GM21526 (cell line): ENCODE data around the gene CCL26.
"Not testable (repeated sequence)": the region's sequence is repeated elsewhere in the genome, so short reads cannot be mapped to it uniquely, and the experiment has no call there.

Experiments
- ATAC-seq: cut with Tn5 transposase; IDR thresholded peaks from one replicate; pipeline ENCODE4 v1.9.1; 2021; ENCODE audit warnings: moderate library complexity; ENCODE audit not compliant: unreplicated experiment, low FRiP score

Gene CCL26

DNA sequence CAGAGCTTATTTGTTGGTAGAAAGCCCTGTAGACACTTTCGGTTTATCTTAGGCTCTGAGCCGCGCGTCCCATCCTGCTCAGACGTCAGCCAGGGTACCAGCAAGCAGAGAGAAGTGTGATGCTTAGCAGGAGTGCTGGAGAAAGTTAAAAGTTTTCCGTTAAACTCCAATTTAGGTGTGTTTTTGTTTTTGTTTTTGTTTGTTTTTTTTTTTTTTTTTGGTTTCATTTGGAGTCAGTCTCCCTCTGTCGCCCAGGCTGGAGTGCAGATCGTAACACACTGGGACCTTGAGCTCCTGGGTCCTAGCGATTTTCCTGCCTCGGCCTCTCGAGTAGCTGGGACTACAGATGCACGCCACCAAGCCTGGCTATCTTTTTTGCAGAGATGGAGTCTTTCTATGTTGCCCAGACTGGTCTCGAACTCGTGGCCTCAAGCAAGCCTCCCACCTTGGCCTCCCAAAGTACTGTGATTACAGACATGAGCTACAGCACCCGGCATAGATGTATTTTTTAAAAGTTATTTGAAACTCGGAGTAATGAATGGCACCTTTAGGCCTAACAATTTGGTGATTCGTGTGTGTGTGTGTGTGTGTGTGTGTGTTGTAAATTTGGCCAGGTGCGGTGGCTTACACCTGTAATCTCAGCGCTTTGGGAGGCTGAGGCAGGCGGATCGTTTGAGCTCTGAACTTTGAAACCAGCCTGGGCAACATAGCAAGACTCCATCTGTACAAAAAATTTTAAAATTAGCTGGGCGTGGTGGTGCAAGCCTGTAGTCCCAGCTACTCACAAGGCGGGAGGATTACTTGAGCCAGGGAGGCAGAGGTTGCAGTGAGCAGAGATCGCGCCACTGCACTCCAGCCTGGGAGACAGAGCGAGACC is 32.0 kb downstream of the CCL26 start:
- ATAC-seq, result peak; percentile 23

DNA sequence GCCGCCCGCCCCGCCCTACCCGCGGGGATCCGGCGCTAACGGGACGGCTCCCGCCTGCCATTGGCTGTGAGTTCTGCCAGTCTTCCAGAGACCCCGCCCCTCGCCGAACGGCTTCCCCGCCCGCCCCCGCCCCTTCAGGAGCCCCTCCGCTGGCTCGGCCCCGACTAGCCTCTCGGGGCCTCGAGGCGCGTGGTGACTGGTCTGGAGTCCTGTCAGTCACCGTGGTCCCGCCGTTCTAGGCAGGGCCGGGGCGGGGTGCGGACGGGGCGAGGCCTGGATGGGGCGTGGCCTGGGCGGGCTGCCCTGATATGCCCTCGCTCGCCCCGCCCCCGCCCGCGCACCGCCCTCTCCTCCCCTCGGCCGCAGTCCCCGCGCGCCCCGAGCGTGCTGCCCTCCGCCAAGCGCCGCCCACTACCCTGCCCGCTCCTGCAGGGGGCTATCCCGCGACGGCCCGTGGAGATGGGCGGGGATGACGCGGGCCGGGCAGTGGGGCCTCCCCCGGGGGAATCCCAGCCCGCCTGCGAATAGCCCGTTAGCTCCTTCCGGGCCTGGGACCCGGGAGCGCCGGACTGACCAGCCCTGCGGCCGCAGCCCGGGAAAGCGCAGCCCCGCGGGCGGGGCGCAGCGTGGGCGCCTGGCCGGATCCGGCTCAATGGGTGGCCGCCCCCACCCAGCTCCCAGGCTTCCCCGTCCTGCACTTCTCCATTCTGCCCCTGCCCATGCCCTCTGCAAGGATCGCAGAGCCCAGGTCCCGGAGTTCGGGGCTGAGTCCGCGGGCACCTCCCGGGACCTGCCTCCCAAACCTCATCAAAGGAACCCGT is 32.8 kb downstream of the CCL26 start:
- ATAC-seq, result peak; percentile 91

DNA sequence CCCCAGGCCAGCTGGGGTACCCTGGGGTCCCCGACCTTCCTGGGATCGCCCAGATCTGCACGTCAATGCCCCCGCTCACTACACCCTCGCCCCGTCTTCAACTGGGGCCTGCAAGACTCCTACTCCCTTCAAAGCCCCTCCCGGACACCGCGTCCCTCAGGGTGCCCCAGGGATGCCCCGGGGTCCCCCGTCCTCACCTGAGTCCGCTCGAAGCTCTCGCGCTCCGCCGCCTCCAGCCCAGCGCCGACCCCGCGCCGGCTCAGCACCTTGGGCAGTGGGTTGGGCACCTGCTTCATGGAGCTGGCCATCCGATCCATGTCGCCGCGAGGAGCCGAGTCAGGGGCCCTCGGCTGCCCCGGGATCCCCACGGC is 33.4 kb downstream of the CCL26 start, which contains the start of gene HIP1:
Gene HIP1, minus strand, starts transcription at position 338 of the 371 bp plus-strand sequence. Its CDS starts 21 bp downstream, at position 317.
- ATAC-seq, result no peak

DNA sequence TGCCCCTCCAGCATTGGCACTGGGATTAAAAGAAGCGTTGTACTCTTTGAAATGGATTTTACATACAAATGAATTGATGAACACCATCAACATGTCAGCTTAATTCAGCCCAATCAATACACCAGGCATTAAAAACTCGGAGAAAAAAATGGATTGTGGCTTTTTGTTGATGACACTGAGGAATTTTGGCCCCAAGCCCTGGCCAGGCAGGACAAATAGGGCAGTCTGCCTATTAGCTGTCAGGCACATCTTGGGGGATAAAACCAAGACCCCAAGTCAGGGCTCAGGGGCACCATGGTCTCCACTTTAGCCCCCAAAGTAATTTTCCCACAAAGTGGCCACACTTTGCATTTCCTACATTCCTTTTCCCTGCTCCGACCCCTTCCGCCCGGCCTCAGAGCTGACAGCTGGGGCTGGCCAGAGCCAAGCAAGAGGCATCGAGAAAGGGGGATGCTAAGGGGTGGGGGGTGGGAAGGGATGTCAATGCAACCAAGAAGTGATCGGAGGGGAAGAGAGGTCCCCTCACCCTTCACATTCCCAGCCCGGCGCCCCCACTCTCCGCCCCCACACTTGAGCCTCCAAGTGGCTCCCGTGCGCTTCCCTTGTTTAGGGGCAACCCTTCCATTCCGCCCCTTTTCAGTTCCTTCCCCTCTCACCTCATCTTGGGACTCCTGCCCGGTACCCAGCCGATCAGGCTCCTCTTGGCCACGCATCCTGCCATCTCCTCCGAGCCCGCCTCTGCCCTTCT is 34.0 kb downstream of the CCL26 start:
- ATAC-seq, result no peak

DNA sequence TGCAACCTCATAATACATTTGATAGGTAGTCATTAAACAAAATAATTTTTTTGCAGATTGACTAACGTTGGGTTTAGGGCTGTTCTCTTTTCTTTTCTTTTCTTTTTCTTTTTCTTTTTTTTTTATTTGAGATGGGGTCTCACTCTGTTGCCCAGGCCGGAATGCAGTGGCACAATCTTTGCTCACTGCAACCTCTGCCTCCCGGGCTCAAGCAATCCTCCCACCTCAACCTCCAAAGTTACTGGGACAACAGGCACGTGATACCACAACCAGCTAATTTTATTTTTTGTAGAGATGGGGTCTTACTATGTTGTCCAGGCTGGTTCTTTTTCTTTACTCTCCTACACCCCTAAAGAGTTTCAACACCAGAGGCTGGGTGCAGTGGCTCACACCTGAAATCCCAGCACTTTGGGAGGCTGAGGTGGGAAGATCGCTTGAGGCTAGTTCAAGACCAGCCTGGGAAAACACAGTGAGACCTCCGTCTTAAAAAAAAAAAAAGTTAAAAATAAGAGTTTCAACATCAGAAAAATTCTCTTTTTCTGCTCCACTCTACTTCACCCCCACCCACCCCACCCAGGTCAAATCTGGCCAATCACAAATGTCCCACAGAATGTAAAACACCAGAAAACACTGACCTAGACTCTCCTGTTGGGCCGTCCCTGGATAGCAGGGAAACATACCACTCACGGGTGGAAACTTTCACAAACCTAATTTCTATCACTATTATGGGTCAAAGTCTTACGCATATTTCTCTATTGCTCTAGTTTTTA is 36.2 kb downstream of the CCL26 start:
- no peak for ATAC-seq

DNA sequence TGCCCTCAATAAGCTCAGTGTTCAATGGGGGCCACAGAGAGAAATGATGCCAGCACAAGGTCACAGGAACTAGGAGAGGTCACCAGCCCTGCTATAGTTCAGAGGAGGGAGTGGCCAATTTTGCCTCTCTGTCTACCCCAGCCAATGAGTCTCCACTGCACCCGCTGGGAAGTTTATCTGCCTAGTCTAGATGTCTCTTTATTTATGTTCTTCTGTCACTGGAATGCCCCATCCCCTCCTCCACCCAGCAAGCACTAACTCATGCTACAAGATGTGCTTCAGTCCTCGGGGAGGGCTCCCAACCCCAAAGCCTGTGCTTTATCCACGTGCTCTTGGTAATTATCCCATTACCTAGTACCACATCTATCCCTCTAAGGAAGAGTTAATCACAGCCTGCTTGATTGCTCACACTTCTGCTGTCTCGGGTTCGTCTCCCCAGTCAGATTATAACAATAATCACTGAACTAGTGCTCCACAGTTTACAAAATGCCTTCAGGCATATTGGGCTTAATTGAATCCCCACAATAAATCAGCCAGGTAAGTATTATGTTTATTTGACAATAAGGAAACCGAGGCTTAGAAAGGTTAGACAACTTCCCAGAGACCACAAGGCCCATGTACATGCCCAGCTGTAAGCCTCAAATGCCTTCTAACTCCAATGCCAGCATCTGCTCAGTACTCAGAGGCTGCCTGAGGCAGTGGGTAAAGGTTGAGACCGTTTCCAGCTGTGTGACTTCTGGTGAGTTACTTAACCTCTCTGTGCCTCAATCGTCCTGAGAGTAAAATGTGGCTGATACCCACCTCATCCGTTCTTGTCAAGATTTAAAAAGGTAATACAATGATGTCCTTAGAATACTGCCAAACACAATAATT is 37.2 kb downstream of the CCL26 start:
- no peak for ATAC-seq

DNA sequence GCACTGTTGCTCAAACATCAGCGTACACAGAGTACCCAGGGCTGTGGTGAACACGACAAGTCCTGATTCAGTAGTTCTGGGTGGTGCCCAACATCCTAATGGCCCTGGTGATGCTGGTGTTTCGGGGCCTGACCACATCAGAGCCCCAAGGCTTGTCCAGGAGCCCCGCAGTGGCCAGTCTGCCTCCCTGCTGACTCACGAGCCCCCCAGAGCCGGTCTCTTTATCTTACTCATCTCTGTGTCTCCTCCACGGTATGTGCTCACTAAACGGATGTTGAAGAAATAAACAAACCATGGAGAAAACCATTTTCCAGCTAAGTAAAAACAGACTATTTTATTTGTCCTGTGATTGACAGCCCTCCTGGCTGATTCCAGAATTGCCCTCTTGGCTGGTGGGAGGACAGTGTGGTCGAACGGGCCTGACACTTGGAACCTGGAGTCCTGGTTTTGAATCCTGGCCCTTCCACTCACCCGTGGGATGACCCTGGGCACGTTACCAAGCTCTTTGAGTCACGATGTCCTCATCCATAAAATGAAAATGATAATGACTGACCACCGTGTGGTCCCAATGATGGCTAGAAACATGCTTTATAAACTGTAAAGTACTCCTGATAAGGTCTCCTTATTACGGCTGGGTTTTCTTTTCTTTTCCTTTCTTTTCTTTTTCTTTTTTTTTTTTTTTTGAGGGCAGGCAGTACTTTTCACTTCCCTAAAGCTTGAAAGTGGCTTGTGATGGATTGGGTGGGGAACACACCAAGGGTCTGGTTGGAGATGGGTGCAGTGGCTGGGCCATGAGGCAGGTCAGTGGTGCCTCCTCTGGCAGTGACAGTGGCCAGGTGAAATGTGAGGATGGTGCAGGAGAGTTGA is 39.0 kb downstream of the CCL26 start:
- ATAC-seq, result no peak

DNA sequence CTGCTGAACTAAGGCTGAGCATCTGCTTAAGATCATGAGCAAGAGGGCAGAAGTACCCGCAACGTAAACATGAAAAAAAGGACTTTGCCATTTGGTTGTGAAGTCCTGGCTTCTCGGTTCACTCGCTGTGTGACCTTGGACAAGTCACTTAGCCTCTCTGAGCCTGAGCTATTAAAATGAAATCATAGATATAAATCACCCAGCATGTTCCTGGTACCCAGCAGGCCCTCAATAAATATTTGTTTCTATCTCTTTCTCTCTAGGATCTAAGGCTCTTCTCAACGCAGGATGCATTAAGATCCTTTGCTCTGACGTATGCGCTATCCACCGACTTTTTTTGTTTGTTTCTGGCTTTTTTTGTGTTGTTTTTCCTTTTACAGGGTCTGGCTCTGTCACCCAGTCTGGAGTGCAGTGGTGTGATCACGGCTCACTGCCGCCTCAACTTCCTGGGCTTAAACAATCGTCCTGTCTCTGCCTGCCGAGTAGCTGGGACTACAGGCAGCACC is 39.9 kb downstream of the CCL26 start:
- ATAC-seq, result no peak

DNA sequence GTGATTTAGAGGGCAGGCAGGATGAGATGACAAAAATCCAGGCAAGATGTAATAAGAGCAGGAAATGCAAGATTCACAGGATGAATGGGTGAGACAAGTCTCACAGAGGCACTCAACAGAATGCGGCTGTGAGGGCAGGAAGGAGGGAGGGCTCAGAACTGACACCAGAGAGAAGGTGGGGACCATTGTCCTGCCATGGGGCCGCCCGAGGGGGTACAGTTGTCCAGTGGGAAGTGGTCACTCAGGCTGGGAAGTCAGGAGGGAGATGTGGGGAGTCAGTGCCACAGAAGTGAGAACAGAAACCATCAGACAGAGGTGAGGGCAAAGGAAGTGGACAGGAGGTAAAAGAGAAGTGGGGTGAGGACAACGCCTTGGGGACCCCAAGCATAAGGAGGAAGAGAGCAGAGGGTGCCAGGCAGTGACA is 42.1 kb downstream of the CCL26 start:
- no peak for ATAC-seq

DNA sequence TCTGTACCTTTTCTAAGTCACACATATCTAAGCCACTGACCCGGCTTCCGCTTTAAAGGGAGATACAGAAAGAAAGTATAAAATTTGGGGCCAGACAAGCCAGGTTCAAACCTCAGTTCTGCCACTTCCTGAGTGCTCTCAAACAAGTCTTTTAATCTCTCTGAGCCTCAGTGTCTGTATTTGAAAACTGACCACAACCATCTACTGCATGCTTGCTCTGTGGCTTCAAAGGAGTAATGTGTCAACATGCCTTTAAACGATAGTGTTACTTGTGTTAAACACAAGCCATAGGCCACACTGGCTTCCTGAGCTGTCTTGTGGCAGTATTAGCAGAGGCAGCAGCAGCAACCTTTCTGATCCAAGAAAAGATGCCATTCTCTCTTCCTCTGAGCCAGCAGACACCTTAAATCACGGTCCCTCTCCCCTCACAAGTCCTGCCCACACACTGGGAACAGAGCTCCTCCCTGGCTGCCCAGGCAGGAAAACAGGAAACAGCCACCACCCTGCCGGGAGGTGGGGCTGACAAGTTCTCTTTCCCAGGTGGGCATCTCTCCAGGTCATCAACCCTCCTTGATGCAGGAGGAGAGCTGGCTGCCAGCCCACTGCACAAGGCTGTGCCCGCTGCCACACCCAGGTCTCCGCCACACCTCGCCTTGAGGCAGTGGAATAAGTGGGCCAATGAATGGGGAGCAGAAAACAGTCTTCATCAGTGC is 44.0 kb downstream of the CCL26 start:
- ATAC-seq, result no peak

DNA sequence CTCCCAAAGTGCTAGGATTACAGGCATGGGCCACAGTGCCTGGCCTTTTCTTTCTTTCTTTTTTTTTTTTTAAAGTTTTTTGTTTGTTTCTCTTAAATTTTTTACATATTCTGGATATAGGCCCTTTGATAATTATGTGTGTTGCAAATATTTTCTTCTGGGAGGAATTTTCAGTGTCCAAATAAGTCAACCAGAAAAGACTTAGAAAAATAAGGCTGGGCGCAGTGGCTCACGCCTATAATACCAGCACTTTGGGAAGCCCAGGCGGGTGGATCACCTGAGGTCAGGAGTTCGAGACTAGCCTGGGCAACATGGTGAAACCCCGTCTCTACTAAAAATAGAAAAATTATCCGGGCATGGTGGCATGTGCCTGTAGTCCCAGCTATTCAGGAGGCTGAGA is 44.7 kb downstream of the CCL26 start:
- not testable (repeated sequence) for ATAC-seq

DNA sequence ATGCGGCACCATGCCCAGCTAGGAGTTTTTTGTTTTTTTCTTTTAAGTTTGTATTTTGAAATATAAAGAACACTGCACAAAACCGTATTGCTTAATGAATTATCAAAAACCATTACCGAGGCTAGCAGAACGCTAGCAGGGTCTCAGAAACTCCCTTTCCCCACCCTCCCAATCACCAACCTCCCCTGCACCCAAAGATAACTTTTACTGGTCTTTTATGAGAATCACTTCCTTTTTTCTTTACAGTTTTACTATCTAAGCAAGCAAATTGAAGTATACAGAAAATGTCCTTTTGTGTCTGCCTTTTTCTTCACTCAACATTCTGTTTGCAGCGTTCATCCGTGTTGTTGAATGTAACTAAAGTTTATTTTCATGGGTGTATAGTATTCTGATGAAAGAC is 46.7 kb downstream of the CCL26 start:
- ATAC-seq, result no peak

DNA sequence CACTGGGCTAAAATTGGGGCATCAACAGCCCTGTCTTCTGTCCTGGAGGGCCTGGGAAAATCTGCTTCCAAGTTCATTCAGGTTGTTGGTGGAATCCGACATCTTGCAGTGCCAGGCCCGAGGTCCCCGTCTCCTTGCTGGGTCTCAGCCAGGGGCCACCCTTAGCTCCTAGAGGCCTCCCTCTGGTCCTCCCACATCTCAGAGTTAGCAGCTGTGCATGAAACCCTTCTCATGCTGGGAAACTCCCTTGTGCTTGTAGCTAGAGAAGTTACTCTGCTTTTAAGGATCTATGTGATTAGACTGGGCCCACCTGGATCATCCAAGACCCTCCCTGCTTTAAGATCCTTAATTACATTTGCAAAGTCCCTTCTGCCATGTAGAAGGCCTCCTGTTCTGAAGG is 48.6 kb downstream of the CCL26 start:
- no peak for ATAC-seq

DNA sequence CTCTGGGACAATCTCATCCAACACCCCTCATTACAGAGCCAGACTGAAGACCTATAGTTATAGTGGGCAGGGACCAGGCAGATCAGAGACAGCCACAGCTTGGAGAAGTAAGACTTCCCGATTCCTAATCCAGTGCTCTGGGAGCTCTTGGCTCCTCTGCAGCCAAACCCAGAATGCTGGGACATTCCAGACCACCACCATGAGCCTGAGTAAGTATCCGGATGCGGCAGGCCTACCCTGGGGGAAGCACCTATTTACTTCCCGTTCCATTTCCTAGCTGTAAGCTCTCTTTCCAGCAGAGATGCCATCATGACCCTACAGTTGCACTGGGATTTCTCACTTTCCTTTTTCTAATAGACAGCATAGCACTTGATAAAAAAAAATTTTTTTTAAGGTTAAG is 49.6 kb downstream of the CCL26 start:
- no peak for ATAC-seq

DNA sequence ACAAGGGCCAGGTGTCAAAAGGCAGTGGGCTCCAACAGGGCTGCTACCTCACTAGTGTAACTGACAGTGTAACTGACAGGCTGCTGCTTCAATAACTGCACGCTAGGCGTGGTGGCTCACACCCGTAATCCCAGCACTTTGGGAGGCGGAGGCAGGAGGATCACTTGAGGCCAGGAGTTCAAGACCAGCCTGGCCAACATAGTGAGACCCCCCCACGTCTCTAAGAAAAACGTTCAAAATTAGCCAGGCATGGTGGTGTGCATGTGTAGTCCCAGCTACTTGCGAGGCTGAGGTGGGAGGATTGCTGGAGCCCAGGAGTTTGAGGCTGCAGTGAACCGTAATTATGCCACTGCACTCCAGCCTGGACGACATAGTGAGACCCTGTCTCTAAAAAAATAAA is 50.1 kb downstream of the CCL26 start:
- not testable (repeated sequence) for ATAC-seq

DNA sequence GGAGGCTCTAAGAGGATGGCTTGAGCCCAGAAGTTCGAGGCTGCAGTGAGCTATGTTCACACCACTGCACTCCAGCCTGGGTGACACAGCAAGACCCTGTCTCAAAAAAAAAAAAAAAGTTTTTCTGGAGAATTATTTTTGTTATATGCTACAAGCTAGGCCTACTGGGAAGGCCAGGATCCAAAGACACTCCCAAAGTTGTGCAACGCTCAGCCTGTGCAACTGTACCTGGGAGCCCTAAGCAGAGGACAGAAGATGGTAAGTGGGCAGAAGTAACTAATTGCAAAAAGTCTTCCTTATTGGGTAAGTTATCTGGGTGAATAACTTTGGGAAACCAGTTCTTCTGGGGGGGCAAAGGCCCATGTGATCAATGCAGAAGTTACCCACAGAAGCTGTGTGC is 50.6 kb downstream of the CCL26 start:
- no peak for ATAC-seq

DNA sequence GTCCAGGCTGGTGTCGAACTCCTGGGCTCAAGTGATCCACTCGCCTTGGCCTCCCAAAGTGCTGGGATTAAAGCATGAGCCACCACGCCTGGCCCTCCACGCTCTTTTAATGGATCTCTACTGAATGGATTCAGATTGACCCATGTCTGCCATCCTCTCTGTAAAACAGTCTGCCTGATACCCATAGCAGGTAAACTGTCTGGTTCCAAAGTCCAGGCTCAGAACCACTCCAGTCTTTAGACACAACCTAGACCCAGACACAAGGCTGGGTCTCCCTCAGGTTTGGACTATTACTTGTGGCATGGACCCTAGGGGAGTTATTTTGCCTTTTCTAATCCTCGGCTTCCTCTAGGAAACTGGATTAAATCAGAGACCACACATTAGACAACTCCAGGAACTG is 52.4 kb downstream of the CCL26 start:
- no peak for ATAC-seq
